A549 (cell line): ENCODE data around the gene OLFM3.

ENCODE experiments used
- FOSL2 ChIP-seq, 2 experiments: fragments of 450-650 bp in 1 of 2; fragments of >200 bp in 1 of 2; sonication (Bioruptor Twin) in 1 of 2; formaldehyde crosslinking; IDR thresholded peaks; 2 replicates each; pipeline versions ENCODE4 v1.5.0 to v1.6.1; 2016 to 2020; ENCODE audit warnings: mild to moderate bottlenecking in 1 of 2, moderate library complexity in 1 of 2
- JUN ChIP-seq, 2 experiments: fragments of >200 bp; sonication (Bioruptor Twin); formaldehyde crosslinking; IDR thresholded peaks; 2 replicates in 1 of 2; 3 replicates in 1 of 2; pipeline ENCODE4 v1.6.1; 2016 to 2017
- POLR2A ChIP-seq: IDR thresholded peaks from 2 replicates; pipeline ENCODE4 v1.6.1; 2012; ENCODE audit warnings: mild to moderate bottlenecking, low read length
- RAD21 ChIP-seq, 2 experiments: fragments of >200 bp in 1 of 2; sonication (Bioruptor Twin) in 1 of 2; formaldehyde crosslinking in 1 of 2; IDR thresholded peaks in 1 of 2; conservative IDR thresholded peaks in 1 of 2; 2 replicates in 1 of 2; 3 replicates in 1 of 2; pipeline ENCODE4 v1.6.1; 2012 to 2018; ENCODE audit warnings: inconsistent platforms in 1 of 2
- TFCP2L1 ChIP-seq: fragments of 250-450 bp; sonication (Bioruptor Pico); IDR thresholded peaks from 2 replicates; pipeline ENCODE4 v1.5.0; 2021; ENCODE audit warnings: mild to moderate bottlenecking
- TF ChIP-seq, protein P1 (sequence below): fragments of >200 bp; sonication (Bioruptor Twin); formaldehyde crosslinking; IDR thresholded peaks from 3 replicates; pipeline ENCODE4 v1.5.1; 2016

DNA sequence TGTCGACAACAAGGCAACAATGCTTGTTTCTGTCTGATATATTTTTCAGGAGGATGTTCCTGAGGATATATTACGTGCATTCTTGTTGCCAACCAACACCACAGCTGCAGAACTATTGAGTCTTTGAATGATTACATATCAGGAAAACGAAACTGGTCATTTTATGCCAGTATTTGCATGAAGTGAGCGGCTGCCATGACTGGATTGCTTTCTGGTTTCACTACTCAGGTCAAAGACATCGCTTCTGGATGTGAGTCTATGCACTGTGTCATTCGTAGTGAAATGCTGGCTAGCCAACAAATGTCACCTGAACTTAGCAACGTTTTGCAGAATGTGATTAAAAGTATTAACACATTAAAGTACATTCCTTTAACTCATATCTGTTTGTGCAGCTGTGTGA is 35.8 kb upstream of the OLFM3 start:
- TF ChIP-seq JUN (IDR thresholded peaks at IDR 0.05) (no peak), POLR2A (no peak), TFCP2L1 (no peak), RAD21 (conservative IDR thresholded peaks at IDR 0.05 in 1 of 2, IDR thresholded peaks at IDR 0.05 in 1 of 2) (no peak), FOSL2 (IDR thresholded peaks at IDR 0.05) (no peak), FOSL2 (CRISPR knock-in tag; IDR thresholded peaks at IDR 0.05) (no peak)
- TF ChIP-seq, protein P1, sequence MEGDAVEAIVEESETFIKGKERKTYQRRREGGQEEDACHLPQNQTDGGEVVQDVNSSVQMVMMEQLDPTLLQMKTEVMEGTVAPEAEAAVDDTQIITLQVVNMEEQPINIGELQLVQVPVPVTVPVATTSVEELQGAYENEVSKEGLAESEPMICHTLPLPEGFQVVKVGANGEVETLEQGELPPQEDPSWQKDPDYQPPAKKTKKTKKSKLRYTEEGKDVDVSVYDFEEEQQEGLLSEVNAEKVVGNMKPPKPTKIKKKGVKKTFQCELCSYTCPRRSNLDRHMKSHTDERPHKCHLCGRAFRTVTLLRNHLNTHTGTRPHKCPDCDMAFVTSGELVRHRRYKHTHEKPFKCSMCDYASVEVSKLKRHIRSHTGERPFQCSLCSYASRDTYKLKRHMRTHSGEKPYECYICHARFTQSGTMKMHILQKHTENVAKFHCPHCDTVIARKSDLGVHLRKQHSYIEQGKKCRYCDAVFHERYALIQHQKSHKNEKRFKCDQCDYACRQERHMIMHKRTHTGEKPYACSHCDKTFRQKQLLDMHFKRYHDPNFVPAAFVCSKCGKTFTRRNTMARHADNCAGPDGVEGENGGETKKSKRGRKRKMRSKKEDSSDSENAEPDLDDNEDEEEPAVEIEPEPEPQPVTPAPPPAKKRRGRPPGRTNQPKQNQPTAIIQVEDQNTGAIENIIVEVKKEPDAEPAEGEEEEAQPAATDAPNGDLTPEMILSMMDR, result no peak
